DMS153 (cell line): Measurements from ENCODE around the gene GZMM.

Experiments used
- DNase-seq: peaks from one replicate; lab custom pipeline; 2025; lab: John Stamatoyannopoulos, UW

The GZMM gene

DNA sequence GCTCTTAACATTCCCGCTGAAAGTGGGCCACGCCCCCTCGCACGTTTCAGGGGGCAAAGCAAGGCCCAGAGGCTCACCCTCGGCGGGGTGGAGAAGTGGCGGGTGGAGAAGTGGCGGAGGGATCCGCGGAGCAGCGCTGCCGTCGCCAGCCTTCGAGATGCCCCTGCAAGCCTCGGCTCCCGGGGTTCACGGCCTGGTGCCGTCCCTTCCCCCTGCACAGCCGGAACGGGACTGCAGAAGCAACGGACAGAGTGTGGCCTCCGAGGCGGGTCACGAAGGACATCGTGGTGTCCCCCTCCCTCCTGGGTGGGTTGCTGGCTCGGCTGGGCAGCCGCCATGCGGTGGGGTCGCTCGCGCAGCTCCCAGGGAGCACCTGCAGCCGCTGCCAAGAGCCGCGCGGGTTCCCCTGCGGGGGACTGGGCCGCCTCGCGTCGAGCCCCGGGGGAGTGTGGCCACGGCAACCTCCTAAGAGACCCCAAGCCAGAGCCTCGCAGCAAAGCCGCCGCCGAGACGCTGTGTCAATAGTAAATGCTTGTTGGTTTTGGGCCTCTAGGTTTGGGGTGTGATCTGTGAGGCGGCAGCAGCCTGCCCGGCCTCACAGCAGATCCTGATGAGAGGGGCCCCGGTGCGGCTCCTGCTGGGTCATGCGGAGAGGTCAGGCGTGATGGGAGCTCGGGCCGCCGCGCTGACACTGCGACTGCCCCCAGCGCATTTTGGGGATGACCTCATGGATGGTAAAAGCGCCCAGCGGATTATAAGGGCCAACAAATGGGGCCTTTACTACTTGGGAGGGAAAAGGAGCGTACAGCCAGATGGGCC lies 31.1 kb upstream of the GZMM start:
- peak; percentile 58 for DNase-seq

DNA sequence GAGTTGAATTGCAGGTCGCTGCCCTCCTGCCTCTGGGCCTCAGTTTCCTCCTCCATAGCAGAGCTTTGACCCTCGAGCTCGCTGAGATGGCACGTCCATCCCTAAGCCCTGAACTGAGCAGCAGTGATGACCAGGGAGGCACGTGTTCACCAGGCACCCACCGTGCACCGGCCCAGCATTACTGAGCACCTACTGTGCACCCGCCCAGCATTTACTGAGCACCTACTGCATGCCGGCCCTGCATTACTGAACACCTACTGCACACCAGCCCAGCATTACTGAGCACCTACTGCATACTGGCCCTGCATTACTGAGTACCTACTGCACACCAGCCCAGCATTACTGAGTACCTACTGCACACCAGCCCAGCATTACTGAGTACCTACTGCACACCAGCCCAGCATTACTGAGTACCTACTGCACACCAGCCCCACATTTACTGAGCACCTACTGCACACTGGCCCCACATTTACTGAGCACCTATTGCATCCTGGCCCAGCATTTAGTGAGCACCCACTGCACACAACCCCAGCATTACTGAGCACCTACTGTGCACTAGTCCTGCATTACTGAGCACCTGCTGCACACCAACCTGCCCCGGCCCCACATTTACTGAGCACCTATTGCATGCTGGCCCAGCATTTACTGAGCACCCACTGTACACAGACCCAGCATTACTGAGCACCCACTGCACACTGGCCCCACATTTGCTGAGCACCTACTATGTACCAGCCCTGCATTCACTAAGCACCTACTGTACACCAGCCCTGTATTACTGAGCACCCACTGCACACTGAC lies 30.3 kb upstream of the GZMM start:
- DNase-seq = no peak

DNA sequence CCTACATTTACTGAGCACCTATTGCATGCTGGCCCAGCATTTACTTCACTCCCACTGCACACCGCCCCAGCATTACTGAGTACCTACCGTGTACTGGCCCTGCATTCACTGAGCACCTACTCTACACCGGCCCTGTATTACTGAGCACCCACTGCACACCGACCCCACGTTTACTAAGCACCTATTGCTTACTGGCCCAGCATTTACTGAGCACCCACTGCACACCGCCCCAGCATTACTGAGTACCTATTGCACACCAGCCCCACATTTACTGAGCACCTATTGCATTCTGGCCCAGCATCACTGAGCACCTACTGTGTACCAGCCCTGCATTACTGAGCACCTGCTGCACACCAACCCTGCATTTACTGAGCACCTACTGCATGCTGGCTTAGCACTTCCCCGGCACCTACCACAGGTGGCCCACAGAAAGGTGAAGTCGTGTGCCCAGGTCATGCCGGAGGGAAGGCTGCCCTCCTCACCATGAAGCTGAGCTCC lies 29.6 kb upstream of the GZMM start:
- no peak for DNase-seq

DNA sequence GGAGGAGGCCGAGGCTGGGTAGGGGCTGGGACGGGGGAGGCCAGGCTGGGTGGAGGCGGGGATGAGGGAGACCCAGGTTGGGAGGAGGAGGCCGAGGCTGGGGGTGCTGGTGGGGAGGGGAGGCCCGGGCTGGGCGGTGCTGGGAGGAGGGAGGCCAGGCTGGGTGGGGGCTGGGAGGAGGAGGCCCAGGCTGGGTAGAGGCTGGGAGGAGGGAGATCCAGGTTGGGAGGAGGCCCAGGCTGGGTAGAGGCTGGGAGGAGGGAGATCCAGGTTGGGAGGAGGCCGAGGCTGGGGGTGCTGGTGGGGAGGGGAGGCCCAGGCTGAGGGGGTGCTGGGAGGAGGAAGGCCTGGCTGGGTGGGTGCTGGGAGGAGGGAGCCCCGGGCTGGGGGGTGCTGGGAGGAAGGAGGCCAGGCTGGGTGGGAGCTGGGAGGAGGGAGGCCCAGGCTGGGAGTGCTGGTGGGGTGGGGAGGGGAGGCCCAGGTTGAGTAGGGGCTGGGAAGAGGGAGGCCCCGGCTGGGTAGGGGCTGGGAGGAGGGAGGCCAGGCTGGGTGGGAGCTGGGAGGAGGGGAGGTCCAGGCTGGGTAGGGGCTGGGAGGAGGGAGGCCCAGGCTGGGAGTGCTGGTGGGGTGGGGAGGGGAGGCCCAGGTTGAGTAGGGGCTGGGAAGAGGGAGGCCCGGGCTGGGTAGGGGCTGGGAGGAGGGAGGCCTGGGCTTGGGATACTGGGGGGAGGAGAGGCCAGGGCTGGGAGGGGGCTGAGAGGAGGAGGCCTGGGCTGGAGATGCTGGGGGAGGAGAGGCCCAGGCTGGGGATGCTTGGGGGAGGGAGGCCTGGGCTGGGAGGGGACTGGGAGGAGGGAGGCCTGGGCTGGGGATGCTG lies 25.9 kb upstream of the GZMM start:
- DNase-seq = no peak

DNA sequence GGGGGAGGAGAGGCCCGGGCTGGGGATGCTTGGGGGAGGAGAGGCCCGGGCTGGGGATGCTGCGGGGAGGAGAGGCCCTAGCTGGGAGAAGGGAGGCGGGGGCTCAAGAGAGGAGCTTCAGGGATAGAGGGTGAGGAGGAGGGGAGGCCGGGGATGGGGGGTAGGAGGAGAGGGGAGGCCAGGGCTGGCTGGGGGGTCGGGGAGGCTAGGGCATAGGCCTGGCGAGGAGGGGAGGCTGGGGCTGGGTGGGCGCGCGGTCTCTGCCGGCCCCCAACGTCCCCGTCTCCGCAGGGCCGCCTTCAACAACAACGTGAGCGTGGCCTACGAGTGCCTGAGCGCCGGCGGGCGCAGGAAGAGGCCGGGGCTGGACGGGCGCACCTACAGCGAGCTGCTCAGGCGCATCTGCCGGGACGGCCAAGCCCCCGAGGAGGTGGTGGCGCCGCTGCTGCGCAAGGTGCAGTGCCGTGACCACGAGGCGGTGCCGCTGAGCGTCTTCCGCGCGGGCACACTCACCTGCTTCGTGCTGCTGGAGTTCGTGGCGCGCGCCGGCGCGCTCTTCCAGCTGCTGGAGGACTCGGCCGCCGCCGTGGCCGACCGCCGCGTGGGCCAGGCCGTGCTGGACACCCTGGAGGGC lies 25.1 kb upstream of the GZMM start:
- DNase-seq = no peak

DNA sequence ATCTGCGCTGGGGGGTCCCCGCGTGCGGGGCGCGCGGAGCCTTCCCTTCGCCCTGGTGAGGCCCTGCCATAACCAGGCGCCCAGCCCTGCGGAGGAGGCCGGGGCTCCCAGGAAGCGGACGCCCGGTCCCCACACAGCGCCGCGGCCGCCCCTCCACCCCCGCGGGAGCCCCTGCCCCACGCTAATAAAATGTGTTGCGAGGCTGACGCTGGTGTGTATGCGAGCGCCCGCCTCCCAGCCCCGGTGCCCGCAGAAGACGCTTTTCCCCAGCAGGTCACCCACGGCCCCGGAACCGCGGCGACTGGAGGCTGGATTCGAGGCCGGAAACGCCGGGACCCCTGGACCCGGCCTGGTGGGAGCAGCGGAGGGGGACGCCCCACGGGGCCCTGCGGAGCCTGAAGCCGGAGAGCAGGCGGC lies 24.4 kb upstream of the GZMM start:
- DNase-seq = no peak

DNA sequence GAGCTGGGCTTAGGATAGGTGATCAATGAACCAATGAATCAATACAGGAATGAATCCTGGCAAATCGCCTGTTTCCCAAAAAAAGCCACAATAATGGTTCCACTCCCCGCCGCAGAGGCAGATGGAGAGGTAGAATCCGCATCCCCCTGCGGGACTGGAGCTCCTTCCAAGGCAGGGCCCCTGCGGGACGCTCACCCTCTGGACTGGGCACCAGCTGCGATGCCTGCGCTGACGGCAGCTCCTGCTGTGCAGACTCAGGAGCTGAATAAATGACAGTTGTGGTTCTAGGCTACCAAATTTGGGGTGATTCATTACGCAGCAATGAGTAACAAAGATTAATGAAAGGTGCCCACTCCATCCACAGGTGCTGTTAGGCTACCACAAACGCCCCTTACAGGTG lies 21.1 kb upstream of the GZMM start:
- no peak for DNase-seq

DNA sequence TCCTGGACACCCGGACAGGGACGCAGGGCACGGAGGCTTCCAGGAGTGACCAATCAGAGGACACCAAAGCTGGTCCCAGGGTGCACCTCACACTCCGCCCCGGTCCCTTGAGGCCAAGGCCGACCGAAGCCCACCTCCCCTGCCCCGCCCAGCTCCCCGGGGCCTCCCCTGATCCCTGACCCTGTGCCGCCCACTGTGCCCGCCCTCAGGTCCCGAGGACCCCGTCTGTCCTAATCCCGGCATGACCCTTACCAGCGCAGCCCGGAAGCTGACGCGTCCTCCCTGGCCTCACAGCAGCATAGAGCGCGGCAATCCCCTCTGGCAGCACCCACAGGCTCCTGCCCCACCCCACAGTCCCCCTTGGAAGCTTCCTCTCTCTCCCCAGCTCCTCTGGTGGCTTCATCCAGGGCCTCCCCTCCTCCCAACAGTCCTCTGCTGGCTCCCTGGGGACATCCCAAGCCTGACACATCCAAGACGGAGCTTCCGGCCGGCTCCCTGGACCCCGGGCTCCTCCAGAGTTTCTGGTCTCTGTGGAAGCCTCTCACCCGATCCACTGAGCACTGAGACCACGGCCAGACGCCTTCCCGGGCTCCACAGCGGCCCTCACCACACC lies 19.7 kb upstream of the GZMM start:
- DNase-seq = peak; percentile 16

DNA sequence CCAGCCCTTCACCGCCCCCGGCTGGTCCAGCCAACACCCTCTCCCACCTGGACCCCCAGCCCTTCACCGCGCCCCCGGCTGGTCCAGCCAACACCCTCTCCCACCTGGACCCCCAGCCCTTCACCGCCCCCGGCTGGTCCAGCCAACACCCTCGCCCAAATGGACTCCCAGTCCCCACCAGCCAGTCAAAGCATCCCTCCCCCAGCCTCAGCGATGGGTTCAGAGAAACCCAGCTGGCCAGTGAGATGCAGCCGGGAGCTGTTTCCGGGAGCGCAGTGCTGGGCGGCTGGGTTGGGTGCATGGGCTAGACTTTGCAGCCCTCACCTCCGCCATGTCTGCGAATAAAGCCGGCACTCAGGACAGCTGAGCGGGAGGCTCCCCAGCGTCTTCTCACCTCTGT lies 18.8 kb upstream of the GZMM start:
- no peak for DNase-seq

DNA sequence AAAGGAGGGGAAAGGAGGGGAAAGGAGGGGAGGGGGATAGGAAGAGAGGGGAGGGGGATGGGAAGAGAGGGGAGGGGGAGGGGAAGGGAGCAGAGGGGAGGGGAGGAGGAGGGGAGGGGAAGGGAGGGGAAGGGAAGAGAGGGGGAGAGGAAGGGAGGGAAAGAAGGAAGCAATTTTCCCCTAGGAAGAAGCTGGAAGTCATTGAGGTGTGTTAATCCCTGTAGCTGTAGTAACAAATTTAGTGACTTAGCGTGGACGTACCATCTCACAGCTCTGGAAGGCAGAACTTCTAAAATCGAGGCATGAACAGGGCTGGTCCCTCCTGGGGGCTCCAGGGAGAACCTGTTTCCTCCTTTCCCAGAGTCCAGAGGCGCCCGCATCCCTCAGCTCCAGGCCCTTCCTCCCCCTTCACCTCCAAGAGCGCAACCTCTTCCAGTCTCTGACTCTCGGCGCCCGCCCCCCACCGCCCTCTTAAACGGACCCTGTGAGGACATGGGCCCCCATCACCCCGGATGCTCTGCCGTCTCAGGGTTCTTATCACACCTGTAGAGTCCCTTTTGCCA lies 17.9 kb upstream of the GZMM start:
- no peak for DNase-seq

DNA sequence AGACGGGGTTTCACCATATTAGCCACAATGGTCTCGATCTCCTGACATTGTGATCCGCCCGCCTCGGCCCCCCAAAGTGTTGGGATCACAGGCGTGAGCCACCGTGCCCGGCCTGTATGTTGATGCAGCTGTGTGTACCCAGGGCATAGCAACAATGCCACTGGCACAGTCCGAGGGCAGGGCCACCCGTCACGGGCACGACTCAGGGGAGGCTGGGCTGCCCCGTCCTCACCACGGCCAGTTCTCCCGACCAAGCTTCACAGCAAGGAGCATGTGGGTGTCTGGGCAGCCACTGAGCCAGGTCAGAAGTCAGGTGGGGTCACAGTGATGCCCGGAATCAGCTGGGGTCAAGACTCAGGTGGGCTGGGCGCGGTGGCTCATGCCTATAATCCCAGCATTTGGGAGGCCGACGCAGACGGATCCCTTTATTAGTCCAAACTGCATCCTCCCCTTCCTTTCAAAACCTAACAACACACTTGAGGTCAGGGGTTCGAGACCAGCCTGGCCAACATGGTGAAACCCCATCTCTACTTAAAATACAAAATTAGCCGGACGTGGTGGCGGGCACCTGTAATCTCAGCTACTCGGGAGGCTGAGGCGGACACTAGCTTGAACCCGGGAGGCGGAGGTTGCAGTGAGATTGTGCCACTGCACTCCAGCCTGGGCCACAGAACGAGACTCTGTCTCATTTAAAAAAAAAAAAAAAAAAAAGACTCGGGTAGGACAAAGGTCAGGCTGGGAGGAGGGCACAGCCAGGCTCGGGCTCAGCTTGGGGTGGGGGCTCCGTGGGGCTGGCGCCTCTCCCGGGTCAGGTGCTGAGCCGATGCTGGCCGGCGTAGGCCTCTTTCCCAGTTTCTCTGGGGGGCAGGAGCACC lies 13.5 kb upstream of the GZMM start:
- no peak for DNase-seq

DNA sequence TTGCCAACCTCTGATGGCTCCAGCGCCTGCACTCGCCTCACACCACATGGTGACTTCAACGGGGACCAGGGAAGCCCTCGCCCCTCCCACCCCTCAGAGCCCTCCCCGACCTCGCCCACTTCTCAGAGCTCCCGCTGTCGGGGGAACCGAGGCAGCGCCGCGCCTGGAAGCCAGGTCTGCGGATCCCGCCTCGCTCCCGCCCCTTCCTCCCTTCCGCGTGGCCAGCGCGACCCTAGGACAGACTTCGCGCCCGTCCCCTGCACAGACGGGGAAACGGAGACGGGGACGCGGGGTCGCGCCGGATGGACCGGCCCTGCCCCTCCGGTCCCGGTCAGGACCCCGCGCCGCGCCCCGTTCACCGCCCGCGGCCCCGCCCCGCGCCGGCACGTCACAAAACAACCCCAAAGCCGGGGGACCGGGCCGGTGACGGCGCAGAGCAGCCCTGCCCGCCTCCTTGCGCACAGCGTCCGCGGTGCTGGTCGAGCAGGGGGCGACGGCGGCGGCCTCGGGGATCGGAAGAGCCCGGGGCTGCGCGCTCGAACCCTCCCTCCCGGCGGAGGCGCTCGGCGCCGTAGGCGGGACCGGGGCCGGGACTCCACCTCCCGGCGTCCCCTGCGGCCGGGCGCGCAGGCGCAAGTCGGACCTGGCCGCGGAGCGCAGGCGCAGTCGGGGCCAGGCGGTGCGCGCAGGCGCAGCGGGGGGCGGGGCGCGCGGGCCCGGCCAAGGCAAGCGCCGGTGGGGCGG lies 12.7 kb upstream of the GZMM start:
- peak; percentile 30 for DNase-seq

DNA sequence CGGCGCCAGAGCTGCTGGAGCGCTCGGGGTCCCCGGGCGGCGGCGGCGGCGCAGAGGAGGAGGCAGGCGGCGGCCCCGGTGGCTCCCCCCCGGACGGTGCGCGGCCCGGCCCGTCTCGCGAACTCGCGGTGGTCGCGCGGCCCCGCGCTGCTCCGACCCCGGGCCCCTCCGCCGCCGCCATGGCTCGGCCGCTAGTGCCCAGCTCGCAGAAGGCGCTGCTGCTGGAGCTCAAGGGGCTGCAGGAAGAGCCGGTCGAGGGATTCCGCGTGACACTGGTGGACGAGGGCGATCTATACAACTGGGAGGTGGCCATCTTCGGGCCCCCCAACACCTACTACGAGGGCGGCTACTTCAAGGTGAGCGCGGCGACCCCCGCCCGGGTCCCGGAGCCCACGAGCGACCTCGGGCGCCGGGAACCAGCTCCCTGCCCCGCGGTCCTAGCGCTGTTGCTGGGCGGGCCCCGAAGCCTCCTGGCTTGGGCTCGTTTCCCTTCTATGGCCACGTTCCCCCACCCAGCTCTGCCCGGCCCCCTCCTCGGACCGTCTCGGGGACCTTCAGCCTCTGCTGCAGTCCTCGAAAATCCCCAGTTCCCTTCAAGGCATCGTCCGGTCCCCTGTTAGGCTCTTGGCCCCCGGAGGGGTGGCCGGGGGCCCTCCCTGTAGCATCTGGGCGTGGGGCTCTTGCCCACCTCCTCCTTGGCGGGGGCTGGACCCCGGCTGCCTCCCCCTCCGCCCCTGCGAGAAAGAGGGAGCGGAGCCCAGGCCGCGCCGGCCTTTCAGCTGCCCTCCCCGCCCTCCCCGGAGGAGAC lies 11.9 kb upstream of the GZMM start, which contains the start of gene CDC34:
Gene CDC34, plus strand, starts transcription at position 8 of the 808 bp plus-strand sequence. Its CDS starts 172 bp downstream, at position 180.
- no peak for DNase-seq

DNA sequence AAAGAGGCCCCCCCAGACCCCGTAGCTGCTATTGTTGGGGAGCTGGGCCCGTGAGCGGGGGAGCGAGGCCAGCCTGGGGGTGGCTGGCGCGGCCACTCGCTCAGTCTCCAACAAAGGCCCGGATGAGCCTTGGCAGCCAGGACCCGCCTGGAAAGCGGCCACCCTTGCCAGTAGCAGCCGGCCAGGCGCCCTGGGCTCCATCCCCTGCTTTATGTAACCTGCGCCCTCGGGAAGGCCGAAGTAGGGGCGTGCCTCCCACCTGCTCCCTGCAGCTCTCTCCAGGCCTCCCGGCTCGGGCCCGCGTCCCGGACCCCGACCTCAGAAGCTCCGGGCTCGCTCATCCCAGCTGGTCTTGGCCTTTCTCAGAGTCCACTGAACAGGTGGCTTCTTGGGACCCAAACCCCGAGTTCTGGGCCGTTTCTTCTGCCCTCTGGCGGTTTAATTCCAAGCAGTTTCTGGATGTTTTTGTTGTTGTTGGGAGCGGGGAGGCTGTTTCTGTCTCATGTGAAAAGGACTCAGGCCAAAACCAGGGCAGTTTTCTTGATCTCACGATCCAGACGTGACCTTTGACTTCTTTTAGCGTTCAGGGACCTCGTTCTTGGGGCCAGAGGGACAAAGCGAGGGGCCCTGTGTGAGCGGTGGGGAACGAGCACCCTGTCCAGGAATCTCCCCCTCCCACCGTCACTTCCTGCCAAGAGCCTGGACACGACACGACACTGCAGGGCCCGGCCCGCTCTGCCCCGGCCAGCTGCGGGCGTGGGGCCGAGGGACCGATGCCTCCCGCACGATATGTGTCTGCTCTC lies 11.1 kb upstream of the GZMM start:
- no peak for DNase-seq

DNA sequence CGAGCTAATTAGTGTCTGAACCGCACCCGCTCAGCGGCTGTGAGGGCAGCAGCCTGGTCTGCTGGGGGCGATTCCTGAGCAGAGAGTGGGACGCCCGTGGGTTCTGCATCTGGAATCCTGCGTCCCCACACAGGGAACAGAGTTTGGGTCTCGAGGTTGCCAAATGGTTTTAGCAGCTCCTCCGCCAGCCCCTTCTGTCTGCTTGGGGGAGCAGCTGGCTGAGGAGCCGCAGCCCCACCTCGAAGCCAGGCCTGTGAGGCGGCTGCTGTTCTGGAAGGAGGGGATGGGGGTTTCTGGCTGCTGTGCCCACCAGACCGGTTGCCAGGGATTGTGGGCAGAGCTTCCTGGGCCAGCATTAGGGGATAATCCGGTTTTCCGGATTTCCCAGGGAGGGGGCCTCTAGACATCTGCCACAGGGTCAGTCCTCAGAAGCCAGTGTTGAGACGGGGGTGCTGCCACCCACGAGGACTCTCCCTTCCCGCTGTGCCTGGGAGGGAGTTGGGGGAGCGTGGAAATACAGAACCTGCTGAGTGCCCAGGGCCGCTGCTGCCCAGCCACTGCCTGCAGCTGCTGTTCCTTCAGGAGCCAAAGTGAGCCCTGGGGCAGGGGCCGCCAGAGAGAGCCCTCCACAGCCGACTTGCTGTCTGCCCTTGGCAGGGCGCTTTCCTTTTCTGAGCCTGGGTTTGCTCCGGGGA lies 10.3 kb upstream of the GZMM start:
- no peak for DNase-seq

DNA sequence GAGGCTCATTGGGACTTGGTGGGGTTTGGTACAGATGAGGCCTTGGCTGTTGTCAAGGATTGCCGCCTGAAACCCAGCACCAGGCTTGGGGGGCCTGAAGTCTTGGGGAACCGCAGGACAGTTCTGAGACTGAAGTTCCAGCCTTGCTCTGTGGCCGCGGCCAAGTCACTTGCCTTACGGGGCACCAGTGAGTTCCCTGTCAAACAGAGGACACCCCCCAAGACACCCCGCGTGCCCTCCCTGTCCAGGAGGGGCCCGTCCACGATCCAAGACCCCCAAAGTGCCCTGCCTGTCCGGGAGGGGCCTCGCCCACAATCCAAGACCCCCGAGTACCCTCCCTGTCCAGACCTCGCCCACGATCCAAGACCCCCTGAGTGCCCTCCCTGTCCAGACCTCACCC lies 9.8 kb upstream of the GZMM start:
- DNase-seq = no peak
